OCI-LY7 (cell line): Measurements from ENCODE around the gene KLHL11. TPM values are rescaled to one million over a fixed set of nuclear protein-coding genes. Genes with fewer than 3 reads are reported as not detected.

Experiments
- BruUV-seq: library from RNA; stranded (reverse); fragments of 400-500 nt; replicated peaks from 2 replicates; lab custom pipeline; 2021; lab: Mats Ljungman, UMichigan
- CTCF ChIA-PET: fragments of 300-600 bp; sonication (Branson Sonifier 250); formaldehyde crosslinking; loops from one replicate; lab custom pipeline; 2022; ENCODE audit warnings: antibody characterized with exemption; ENCODE audit not compliant: unreplicated experiment; lab: Charles Lee
- POLR2A ChIA-PET: fragments of 300-600 bp; sonication (Branson Sonifier 250); formaldehyde crosslinking; loops from one replicate; lab custom pipeline; 2022; ENCODE audit warnings: antibody characterized with exemption; lab: Charles Lee
- DNase-seq: peaks from one replicate; pipeline ENCODE4 v3.0.0-alpha.2; 2015; ENCODE audit warnings: low spot score
- H2AFZ ChIP-seq: fragments of 200-600 bp; sonication (generic), shearing (Covaris generic); 2 replicates; pipeline ENCODE4 v1.6.1; 2014; ENCODE audit warnings: mild to moderate bottlenecking, antibody characterized with exemption, low read length, moderate library complexity
- H3K27ac ChIP-seq: fragments of 200-600 bp; sonication (generic); 2 replicates; pipeline ENCODE4 v1.5.1; 2014; ENCODE audit warnings: mixed run types, low read depth, mild to moderate bottlenecking, moderate library complexity, low read length, inconsistent platforms; ENCODE audit not compliant: poor library complexity, severe bottlenecking
- H3K36me3 ChIP-seq: fragments of 200-600 bp; sonication (generic); 2 replicates; pipeline ENCODE4 v1.6.1; 2014; ENCODE audit warnings: mild to moderate bottlenecking, antibody characterized with exemption, low read length, moderate library complexity, mixed read lengths; ENCODE audit not compliant: insufficient read depth
- H3K4me1 ChIP-seq: fragments of 200-600 bp; sonication (generic); 2 replicates; pipeline ENCODE4 v1.5.1; 2014; ENCODE audit warnings: mild to moderate bottlenecking, low read length; ENCODE audit not compliant: insufficient read depth, poor library complexity, severe bottlenecking
- H3K4me2 ChIP-seq: fragments of 200-600 bp; sonication (generic); 2 replicates; pipeline ENCODE4 v1.6.1; 2014; ENCODE audit warnings: mild to moderate bottlenecking, low read length
- H3K4me3 ChIP-seq: fragments of 200-600 bp; sonication (generic); 2 replicates; pipeline ENCODE4 v1.5.1; 2014; ENCODE audit warnings: mild to moderate bottlenecking, low read depth, low read length; ENCODE audit not compliant: poor library complexity, severe bottlenecking
- H3K79me2 ChIP-seq: fragments of 200-600 bp; sonication (generic); 2 replicates; pipeline ENCODE4 v1.6.1; 2016; ENCODE audit warnings: low read depth, mild to moderate bottlenecking, low read length, moderate library complexity, mixed read lengths; ENCODE audit not compliant: insufficient read depth
- H3K9me2 ChIP-seq: fragments of 200-600 bp; sonication (generic); 2 replicates; pipeline ENCODE4 v1.6.1; 2016; ENCODE audit warnings: mild to moderate bottlenecking, low read length, mixed read lengths; ENCODE audit not compliant: insufficient read depth
- H3K9me3 ChIP-seq: fragments of 200-600 bp; sonication (generic); 2 replicates; pipeline ENCODE4 v1.6.1; 2014; ENCODE audit warnings: mild to moderate bottlenecking, mixed run types, low read length, mixed read lengths
- H4K20me1 ChIP-seq: fragments of 200-600 bp; sonication (generic); 2 replicates; pipeline ENCODE4 v1.6.1; 2014; ENCODE audit warnings: mild to moderate bottlenecking, antibody characterized with exemption, low read length, moderate library complexity, mixed read lengths; ENCODE audit not compliant: insufficient read depth
- EZH2phosphoT487 ChIP-seq: fragments of 200-600 bp; sonication (generic); IDR thresholded peaks from 2 replicates; pipeline ENCODE4 v1.6.1; 2018; ENCODE audit warnings: low read depth, borderline replicate concordance, mild to moderate bottlenecking, mixed run types, antibody characterized with exemption, low read length, moderate library complexity, mixed read lengths
- intact Hi-C: fragments of 100-400 bp; cut with micrococcal nuclease; formaldehyde crosslinking; loops from one replicate; pipeline ENCODE4 v1.10.0; 2022; ENCODE audit not compliant: unreplicated experiment
- total RNA-seq, 2 experiments: library from RNA; depleted of rRNA in 1 of 2; stranded (reverse); fragments of >200 nt in 1 of 2; shearing (Covaris generic) in 1 of 2; gene quantifications; 2 replicates each; pipeline ENCODE4 v1.2.3, GENCODE V29; 2014 to 2022
- TF ChIP-seq, protein P1 (sequence below): fragments of 200-600 bp; sonication (generic); conservative IDR thresholded peaks from 2 replicates; pipeline ENCODE4 v1.5.1; 2014; ENCODE audit warnings: mild to moderate bottlenecking, antibody characterized with exemption, low read length, moderate library complexity, mixed read lengths

The KLHL11 gene
- total RNA-seq, 2 experiments from 2014 or later = 20.9 to 35.4 TPM

- H4K20me1 ChIP-seq = no peaks in the 10 kb centered on the region
- ChIA-PET CTCF (no interaction called here), POLR2A (interaction anchor here (0.7 kb wide), 1 partner anchor 27 kb away, joined by 3 read pairs; no protein-coding TSS in a partner anchor)
- no peak for TF ChIP-seq EZH2phosphoT487
- TF ChIP-seq, protein P1, sequence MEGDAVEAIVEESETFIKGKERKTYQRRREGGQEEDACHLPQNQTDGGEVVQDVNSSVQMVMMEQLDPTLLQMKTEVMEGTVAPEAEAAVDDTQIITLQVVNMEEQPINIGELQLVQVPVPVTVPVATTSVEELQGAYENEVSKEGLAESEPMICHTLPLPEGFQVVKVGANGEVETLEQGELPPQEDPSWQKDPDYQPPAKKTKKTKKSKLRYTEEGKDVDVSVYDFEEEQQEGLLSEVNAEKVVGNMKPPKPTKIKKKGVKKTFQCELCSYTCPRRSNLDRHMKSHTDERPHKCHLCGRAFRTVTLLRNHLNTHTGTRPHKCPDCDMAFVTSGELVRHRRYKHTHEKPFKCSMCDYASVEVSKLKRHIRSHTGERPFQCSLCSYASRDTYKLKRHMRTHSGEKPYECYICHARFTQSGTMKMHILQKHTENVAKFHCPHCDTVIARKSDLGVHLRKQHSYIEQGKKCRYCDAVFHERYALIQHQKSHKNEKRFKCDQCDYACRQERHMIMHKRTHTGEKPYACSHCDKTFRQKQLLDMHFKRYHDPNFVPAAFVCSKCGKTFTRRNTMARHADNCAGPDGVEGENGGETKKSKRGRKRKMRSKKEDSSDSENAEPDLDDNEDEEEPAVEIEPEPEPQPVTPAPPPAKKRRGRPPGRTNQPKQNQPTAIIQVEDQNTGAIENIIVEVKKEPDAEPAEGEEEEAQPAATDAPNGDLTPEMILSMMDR = no peak
- no peak overlapping the region for H3K4me2 ChIP-seq
- no peak overlapping the region for H2AFZ ChIP-seq
- H3K36me3 ChIP-seq = peaks cover 95% of the 10 kb centered on the region
- no peak overlapping the region for H3K27ac ChIP-seq
- no peaks in the 10 kb centered on the region for H3K9me2 ChIP-seq
- intact Hi-C loops = no loop called here
- H3K4me1 ChIP-seq = no peaks in the 10 kb centered on the region
- H3K9me3 ChIP-seq = no peaks in the 10 kb centered on the region
- H3K79me2 ChIP-seq = no peaks in the 10 kb centered on the region
- TSS peak; percentile 46 for BruUV-seq
- no peak overlapping the region for H3K4me3 ChIP-seq
- no peak for DNase-seq
Measured at GRCh38 chr17:41894791-41895331, 29.6 kb upstream of the KLHL11 start.

- Histone ChIP-seq H4K20me1 (no peaks in the 10 kb centered on the region), H3K4me3 (no peak overlapping the region), H3K9me2 (no peaks in the 10 kb centered on the region), H3K4me1 (no peaks in the 10 kb centered on the region), H3K27ac (no peak overlapping the region), H2AFZ (no peak overlapping the region), H3K36me3 (peaks cover 97% of the 10 kb centered on the region), H3K79me2 (no peaks in the 10 kb centered on the region), H3K4me2 (no peak overlapping the region), H3K9me3 (no peaks in the 10 kb centered on the region)
- TSS peak; percentile 21 for BruUV-seq
- ChIA-PET POLR2A (no interaction called here), CTCF (interaction anchor here (0.6 kb wide), 1 partner anchor 698 kb away, joined by 4 read pairs; no protein-coding TSS in a partner anchor)
- no peak for DNase-seq
- TF ChIP-seq, protein P1 = no peak
- no peak for TF ChIP-seq EZH2phosphoT487
- intact Hi-C loops = no loop called here
Measured at GRCh38 chr17:41893384-41893783, 28.2 kb upstream of the KLHL11 start.

GRCh38 chr17:41892021-41892376 is 26.8 kb upstream of the KLHL11 start:
- BruUV-seq = no TSS peak
- intact Hi-C loops = no loop called here
- H3K79me2 ChIP-seq = no peaks in the 10 kb centered on the region
- H3K4me1 ChIP-seq = no peaks in the 10 kb centered on the region
- peaks cover 97% of the 10 kb centered on the region for H3K36me3 ChIP-seq
- CTCF ChIA-PET = no interaction called here
- H2AFZ ChIP-seq = no peak overlapping the region
- H4K20me1 ChIP-seq = no peaks in the 10 kb centered on the region
- POLR2A ChIA-PET = no interaction called here
- no peaks in the 10 kb centered on the region for H3K9me2 ChIP-seq
- H3K4me2 ChIP-seq = no peak overlapping the region
- no peak for DNase-seq
- no peak for TF ChIP-seq EZH2phosphoT487
- TF ChIP-seq, protein P1 = no peak
- no peak overlapping the region for H3K27ac ChIP-seq
- H3K4me3 ChIP-seq = no peak overlapping the region
- no peaks in the 10 kb centered on the region for H3K9me3 ChIP-seq
